OCI-M1 (cell line): ENCODE results near the gene AP3M1.
"Not testable (repeated sequence)": the region's sequence is repeated elsewhere in the genome, so short reads cannot be mapped to it uniquely, and the experiment has no call there.

Source experiments
- DNase-seq: peaks from one replicate; lab custom pipeline; 2025; lab: John Stamatoyannopoulos, UW

The AP3M1 gene

GRCh38 chr10:74163319-74164068, 12.9 kb upstream of the AP3M1 start:
- no peak for DNase-seq

DNA sequence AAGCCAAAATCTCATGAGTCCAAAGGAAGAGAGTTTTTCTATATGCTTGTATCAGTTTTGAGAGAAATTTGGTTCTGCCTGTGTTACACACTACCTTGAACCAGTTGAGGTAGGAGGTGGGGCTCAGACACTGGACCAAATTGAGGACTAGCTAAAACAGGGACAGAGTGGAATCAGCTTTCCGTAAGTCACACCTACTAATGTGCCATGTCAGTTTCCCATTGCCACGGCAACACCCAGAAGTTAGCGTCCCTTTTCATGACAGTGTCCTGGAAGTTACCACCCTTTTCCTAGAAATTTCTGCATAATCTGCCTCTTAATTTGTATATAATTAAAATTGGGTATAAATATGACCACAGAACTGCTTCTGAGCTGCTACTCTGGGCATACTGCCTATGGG, 9.4 kb upstream of the AP3M1 start:
- DNase-seq, result no peak

DNA sequence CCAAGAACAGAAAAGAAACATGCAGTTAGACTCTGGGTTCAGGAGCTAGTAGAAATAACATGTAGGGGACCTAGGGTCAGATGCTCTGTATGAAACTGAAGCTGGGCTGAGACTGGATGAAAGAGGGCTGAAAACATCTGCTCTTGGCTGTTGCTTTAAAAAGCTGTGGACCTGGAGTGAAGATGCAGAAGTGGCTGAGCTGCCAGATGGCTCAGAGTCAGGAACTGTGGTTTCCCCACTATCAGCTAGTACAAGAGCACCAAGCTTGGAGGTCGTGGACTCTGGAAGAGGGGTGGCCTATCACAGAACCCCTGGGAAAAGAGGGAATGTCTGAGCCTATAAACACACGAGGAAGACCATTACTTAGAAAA, 6.3 kb upstream of the AP3M1 start:
- peak; percentile 74 for DNase-seq

DNA sequence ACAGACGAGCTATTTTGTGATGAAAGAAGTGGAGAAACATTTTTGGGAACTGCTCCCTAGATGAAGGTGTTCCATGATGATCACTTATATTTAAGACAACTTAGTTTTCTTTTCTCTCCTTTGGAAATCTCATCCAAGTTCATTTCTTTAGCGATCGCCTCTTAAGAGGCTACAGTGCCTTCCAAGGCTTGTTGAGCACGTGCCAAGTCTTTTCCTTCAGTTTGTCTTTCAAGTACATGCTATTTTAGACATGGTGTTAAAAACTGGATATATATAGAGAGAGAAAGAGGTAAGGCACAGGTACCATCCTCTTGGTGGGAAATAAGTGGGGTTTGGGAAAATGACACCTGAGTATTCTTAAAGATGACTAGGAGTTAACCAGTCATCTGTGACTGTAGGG, 3.0 kb upstream of the AP3M1 start:
- DNase-seq, result no peak

DNA sequence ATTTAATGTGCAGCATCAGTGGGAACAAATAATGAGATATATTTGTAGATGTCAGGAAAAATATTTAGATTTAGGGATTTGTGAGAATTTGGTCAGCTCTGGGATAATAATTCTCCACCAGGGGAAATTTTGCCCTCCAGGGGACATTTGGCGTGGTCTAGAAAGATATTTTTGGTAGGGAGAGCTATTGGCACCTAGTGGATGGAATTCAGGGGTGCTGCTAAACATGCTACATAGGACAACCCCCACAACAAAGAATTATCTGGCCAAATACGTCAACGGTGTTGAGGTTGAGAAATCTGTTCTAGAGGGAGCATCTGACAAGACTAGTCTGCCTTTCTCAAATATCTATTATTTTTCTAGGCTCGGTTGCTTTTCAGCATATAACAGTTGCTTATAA, 2.5 kb upstream of the AP3M1 start:
- no peak for DNase-seq

GRCh38 chr10:74151879-74152722, 1.5 kb upstream of the AP3M1 start:
- DNase-seq, result peak; percentile 60

DNA sequence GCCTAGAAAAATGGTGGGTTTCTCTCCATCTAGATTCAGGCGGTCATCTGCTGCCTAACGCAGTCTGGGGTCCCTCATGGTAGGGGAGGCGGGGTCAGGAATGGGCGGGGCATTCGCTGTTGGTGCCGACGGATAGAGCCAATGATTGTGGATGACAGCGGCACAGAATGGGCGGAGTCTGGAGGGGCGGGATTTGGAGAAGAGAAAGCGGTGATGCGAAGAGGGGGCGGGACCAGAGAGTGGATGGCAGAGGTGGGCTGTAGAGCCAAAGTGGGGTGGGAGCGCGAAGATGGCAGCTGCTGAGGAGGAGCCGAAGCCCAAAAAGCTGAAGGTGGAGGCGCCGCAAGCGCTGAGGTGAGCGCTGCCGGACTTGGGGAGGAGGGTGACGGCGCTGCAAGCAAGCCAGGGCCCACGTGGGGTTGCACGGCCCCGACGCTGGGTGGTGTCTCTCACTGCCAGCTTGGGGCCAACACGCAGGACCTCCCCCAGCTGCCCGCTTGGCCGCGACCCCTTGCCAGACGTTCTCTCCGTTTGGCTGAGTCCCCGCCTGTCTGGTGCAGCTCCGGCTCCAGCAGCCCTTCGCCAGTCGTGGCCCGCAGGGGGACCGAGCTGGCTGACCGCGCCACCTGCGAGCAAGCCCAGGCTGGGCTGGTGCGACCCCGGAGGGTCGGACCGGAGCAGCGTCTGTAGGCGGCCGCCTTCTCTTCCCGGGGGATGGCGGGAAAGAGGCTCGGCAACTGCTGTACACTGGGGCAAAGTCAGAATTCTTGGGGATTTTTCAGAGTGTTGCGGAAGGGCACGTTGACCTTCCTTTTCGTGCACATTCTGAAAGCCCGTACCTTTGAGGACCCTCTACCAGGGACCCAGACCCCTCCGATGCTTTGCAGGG, 606 bp upstream of the AP3M1 start, which contains the start of gene ADK:
ADK (plus strand) TSS at position 232 of the 889 bp plus-strand sequence; CDS start at position 290, 58 bp downstream.
- peak; percentile 99 for DNase-seq

- DNase-seq, result not testable (repeated sequence)
Measured at GRCh38 chr10:74146980-74147379, 3.6 kb downstream of the AP3M1 start.

- DNase-seq, result no peak
Measured at GRCh38 chr10:74145133-74145532, 5.5 kb downstream of the AP3M1 start.

GRCh38 chr10:74140553-74140952, 10.1 kb downstream of the AP3M1 start:
- no peak for DNase-seq

DNA sequence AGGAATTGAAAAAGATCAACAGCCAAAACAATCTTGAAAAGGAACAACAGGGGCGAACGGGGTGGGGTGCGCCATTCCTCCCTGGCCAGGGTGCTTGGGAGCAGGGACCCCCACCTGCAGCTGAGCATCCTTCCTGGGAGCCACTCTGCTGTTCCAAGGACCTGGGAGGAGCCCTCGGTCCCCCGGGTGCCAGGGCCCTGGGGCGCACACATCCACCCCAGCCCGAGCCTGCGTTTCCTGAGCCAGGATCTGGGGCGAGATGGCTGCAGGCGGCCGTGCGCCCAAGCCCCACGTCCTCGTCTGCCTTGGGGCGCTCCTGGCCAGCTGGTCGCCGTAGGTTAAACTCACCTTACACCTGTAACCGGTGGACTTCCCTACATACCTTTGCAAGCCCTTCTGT, 10.6 kb downstream of the AP3M1 start:
- no peak for DNase-seq

DNA sequence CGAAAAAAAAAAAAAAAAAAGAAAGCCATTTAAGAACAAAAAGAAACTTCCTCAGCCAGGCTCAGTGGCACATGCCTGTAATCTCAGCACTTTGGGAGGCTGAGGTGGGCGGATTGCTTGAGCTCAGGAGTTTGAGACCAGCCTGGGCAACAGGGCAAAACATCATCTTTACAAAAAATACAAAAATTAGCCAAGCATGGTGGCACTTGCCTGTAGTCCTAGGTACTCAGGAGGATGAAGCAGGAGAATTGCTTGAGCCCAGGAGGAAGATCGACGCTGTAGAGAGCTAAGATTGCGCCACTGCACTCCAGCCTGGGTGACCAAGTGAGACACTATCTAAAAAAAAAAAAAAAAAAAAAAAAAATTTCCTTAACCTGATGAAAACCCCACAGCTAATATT, 12.0 kb downstream of the AP3M1 start:
- DNase-seq, result not testable (repeated sequence)

DNA sequence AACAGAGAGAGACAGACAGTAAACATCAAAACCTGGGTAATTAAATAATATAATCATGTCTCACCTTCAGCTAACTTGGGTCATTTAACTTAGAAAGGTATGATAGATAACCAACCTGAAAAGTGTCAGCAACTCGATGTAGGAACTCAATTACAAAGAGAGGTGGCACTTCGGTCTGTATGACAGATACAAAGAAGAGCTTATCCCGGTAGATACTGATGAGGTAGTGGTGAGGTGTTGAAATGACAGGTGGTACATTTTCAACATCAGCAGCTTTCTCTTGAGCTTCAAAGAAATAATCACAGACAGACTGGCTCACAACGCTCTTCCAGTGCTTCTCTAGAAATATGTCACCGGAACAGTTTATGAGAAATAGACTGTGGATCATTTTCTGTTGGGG, 12.6 kb downstream of the AP3M1 start:
- no peak for DNase-seq

- DNase-seq, result no peak
Measured at GRCh38 chr10:74135452-74135851, 15.2 kb downstream of the AP3M1 start.

GRCh38 chr10:74133923-74134820, 16.5 kb downstream of the AP3M1 start:
- no peak for DNase-seq

DNA sequence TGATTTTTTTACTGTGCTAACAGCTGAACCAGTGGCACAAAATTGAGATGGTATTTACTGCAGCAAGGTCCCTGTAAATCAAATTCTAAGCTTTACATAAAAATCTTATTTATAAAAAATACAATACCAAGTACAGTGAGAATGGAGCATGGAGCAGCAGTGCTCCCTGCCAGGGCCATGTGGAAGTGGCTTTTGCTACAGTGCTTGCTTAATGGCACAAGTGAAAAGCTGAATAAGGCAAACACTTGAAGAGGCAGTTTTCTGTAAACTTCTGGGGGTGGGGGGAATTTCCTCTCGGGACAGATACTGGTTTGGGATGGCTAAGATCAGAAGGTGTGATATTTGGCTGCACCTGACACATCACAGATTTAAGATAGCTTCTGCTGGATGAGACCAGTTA, 27.5 kb downstream of the AP3M1 start:
- DNase-seq, result no peak

- no peak for DNase-seq
Measured at GRCh38 chr10:74122060-74122459, 28.6 kb downstream of the AP3M1 start.

DNA sequence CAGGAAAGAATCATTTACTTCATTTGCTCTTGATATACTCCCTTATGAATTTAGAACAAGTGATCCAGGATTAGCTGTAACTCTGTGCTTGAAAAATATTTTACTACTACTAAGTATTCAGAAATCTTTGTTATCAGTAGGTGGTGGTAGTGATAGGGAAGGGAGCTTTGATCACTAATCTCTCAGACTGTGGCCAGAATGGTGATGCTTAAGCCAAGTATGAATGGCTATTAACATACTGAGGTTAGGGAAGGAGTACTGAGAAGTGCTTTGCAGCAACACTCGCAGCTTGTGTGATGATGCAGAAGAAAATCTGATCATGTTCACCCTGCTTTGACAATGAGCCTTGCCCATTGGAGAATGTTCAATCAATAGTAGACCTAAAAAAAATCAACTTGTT, 29.3 kb downstream of the AP3M1 start:
- no peak for DNase-seq

DNA sequence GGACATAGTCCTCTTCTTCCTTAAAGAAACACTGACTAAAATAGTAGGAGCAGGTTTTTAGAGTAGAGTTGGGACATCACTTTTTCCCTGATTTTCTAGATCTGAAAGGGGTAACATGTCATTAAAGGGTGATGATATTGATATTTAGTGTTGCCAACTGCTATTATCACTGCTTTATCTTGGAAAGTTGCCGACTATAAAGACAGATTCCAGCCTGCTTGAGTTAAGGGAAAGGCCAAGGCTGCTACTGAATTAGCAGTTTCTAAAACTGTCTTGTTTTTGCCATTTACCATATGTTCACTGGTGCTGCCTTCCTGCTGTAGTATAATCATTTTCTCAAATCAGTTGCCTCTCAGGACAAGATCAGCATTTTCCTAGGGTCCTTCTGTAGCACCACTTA, 29.7 kb downstream of the AP3M1 start:
- no peak for DNase-seq

GRCh38 chr10:74118804-74119203, 31.8 kb downstream of the AP3M1 start:
- DNase-seq, result no peak

GRCh38 chr10:74117738-74118137, 32.9 kb downstream of the AP3M1 start:
- DNase-seq, result no peak
